T-cell (primary cell): Measurements from ENCODE around the gene ABCC5. TPM values are rescaled to one million over a fixed set of nuclear protein-coding genes. Genes with fewer than 3 reads are reported as not detected.

ENCODE experiments used
- ATAC-seq, 4 experiments: fragments of 200-7000 bp in 3 of 4; fragments of 150-1000 bp in 1 of 4; cut with Tn5 transposase; replicated peaks in 1 of 4; 1 replicate in 3 of 4; 2 replicates in 1 of 4; pipeline ENCODE4 v1.10.0; 2021; ENCODE audit warnings: moderate library complexity in 3 of 4, mild to moderate bottlenecking in 2 of 4, moderate number of reproducible peaks in 1 of 4
- CTCF ChIA-PET, 2 donors: fragments of 300-600 bp; sonication (Branson Sonifier 250); formaldehyde crosslinking; loops; one replicate each; lab custom pipeline; 2022; ENCODE audit warnings: antibody characterized with exemption in 2 of 2; lab: Charles Lee
- POLR2A ChIA-PET, 2 donors: fragments of 300-600 bp; sonication (Branson Sonifier 250); formaldehyde crosslinking; loops; one replicate each; lab custom pipeline; 2022; ENCODE audit warnings: antibody characterized with exemption in 2 of 2; lab: Charles Lee
- DNase-seq, 35 experiments: peaks; one replicate each; pipeline versions ENCODE4 v3.0.0 to v3.0.0-alpha.2; 2013 to 2023
- H3K27ac ChIP-seq: one replicate; pipeline ENCODE4 v1.5.1; 2013; ENCODE audit warnings: low read length
- H3K27me3 ChIP-seq, 2 experiments: replicated peaks in 1 of 2; 1 replicate in 1 of 2; 2 replicates in 1 of 2; pipeline versions ENCODE4 v1.6.1 to v1.7.0; 2013; ENCODE audit warnings: low read length in 1 of 2, mixed read lengths in 1 of 2; ENCODE audit not compliant: control insufficient read depth in 2 of 2, insufficient read depth in 2 of 2; ENCODE audit errors: extremely low read depth in 1 of 2
- H3K36me3 ChIP-seq, 2 donors: 1 replicate in 1 of 2; 2 replicates in 1 of 2; pipeline versions ENCODE4 v1.6.1 to v1.7.0; 2013; ENCODE audit warnings: low read length in 1 of 2; ENCODE audit not compliant: control insufficient read depth in 2 of 2, insufficient read depth in 1 of 2; ENCODE audit errors: extremely low read depth in 1 of 2
- H3K4me1 ChIP-seq, 2 experiments: 1 replicate in 1 of 2; 2 replicates in 1 of 2; pipeline versions ENCODE4 v1.6.1 to v1.7.0; 2013; ENCODE audit warnings: low read length in 2 of 2, mixed read lengths in 1 of 2; ENCODE audit not compliant: insufficient read depth in 2 of 2, control insufficient read depth in 1 of 2; ENCODE audit errors: extremely low read depth in 1 of 2
- H3K4me3 ChIP-seq, 2 donors: 1 replicate in 1 of 2; 2 replicates in 1 of 2; pipeline versions ENCODE4 v1.5.1 to v1.7.0; 2013; ENCODE audit warnings: mild to moderate bottlenecking in 2 of 2, low read length in 1 of 2, moderate library complexity in 1 of 2; ENCODE audit not compliant: control insufficient read depth in 1 of 2; ENCODE audit errors: extremely low read depth in 1 of 2
- H3K9me3 ChIP-seq: 2 replicates; pipeline ENCODE4 v1.7.0; 2013
- H3K27ac Mint-ChIP-seq, 2 donors: one replicate each; pipeline ENCODE4 v1.8.0; 2020 to 2021; ENCODE audit warnings: mild to moderate bottlenecking in 2 of 2, mixed read lengths in 2 of 2
- H3K27me3 Mint-ChIP-seq, 2 donors: one replicate each; pipeline ENCODE4 v1.8.0; 2021 to 2022; ENCODE audit warnings: mixed read lengths in 2 of 2
- H3K36me3 Mint-ChIP-seq: one replicate; pipeline ENCODE4 v1.8.0; 2021; ENCODE audit warnings: mixed read lengths
- H3K4me1 Mint-ChIP-seq, 3 donors: one replicate each; pipeline ENCODE4 v1.8.0; 2020 to 2022; ENCODE audit warnings: mixed read lengths in 3 of 3, mild to moderate bottlenecking in 1 of 3
- H3K4me3 Mint-ChIP-seq, 3 donors: one replicate each; pipeline ENCODE4 v1.8.0; 2020 to 2022; ENCODE audit warnings: mild to moderate bottlenecking in 3 of 3, mixed read lengths in 3 of 3, moderate library complexity in 3 of 3
- H3K9me3 Mint-ChIP-seq, 3 donors: one replicate each; pipeline ENCODE4 v1.8.0; 2020 to 2022; ENCODE audit warnings: mixed read lengths in 3 of 3
- WGBS: methylation state at CpG from one replicate; pipeline ENCODE4 v1.1.5; 2013; ENCODE audit warnings: missing lambda C conversion rate; ENCODE audit not compliant: insufficient coverage; 5-methylcytosine and 5-hydroxymethylcytosine counted together
- total RNA-seq, 35 experiments: library from RNA in 6 of 35; stranded (reverse) in 6 of 35; fragments of 120-200 nt in 1 of 35; gene quantifications; one replicate each; pipeline versions ENCODE4 v1.2.1 to v1.2.4 and lab custom pipeline; 2013 to 2026

Gene ABCC5
- total RNA-seq, 5 donors from 2014 or later (not counting 1 experiment from before 2014, with no cell fraction given) = 17.6 to 34.3 (median 30.2) TPM

DNA sequence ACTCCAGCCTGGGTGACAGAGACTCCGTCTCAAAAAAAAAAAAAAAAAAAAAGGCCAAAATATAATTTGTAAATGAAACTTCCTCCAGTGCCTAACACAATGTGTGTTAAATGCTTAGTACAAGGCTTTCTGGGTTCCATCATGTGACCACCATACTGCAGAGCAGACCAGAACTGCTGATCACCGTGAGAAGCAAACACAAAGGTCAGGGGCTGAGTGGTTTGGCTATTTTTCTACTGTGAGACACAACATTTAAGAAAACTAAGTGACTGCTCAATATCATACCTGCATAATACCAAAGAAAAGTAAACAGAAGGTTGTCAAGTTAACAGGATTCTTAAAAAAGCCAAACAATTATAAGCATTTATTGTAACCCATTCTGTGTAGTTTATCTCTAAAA, 13.2 kb downstream of the ABCC5 start:
- ChIA-PET CTCF (no interaction called here), POLR2A (no interaction called here)
- Histone ChIP-seq H3K9me3 (no peaks in the 10 kb centered on the region), H3K4me3 (no peak overlapping the region), H3K27ac (no peak overlapping the region), H3K27me3 (no peaks in the 10 kb centered on the region), H3K36me3 (peaks cover 7 to 13% of the 10 kb centered on the region in 2 donors), H3K4me1 (peaks cover 0 to 3% of the 10 kb centered on the region in 2 experiments)
- DNase-seq (no peak), ATAC-seq (no peak)
- no CpG with 5 or more reads among the region's 2 CpGs for WGBS
- no peak overlapping the region for H3K27ac Mint-ChIP-seq
- no peaks in the 10 kb centered on the region for H3K9me3 Mint-ChIP-seq
- peaks cover 9 to 21% (median 14%) of the 10 kb centered on the region in 3 donors for H3K4me1 Mint-ChIP-seq
- H3K36me3 Mint-ChIP-seq = peaks cover 26% of the 10 kb centered on the region
- H3K4me3 Mint-ChIP-seq = no peak overlapping the region
- H3K27me3 Mint-ChIP-seq = no peaks in the 10 kb centered on the region

DNA sequence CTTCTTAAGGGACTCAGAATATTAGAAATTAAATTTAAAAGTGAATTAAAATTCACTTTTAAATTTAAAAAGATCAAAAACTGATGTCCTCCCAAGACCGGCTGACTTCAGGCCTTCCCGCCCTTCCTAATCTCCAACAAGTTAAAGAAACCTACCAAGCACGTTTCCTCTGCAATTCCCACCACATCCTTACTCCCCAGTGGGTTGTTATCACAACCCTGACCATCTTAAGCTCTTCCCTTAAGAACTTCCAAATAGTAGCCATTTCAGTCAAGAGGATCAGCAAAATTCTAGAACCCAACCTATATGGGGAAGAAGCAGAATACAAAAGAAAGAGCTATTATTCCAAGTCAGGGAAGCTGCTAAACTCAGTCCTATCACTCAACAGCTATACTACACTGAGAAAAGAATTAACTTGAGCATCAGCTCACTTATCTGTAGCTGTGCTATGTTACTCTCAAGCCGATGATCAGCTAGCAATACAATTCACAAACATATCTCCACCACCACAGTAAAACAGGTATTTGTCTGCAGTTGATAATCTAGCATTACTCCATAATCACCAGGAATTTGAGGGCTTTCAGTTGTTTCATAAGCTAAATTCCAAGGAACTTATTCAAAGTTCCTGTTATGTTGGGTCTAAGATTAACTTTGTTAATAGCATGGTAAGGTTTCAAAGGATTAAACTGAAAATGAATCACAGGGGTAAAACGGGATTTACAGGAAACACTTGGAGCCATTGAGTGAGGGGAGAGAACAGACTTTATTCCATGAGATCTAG, 14.3 kb downstream of the ABCC5 start:
- H3K27ac Mint-ChIP-seq = no peak overlapping the region
- H3K36me3 Mint-ChIP-seq = peaks cover 26% of the 10 kb centered on the region
- H3K9me3 Mint-ChIP-seq = no peaks in the 10 kb centered on the region
- no peak overlapping the region for H3K4me3 ChIP-seq
- H3K4me1 Mint-ChIP-seq = peaks cover 9 to 21% (median 14%) of the 10 kb centered on the region in 3 donors
- POLR2A ChIA-PET = no interaction called here
- 100% methylated on average over 3 of the region's 5 CpGs for WGBS
- no peaks in the 10 kb centered on the region for H3K27me3 ChIP-seq
- CTCF ChIA-PET = interaction anchor here (0.5 to 1.0 kb wide), 2 partner anchors 54 to 222 kb away, joined by 3 to 4 read pairs; no protein-coding TSS in a partner anchor
- H3K9me3 ChIP-seq = no peaks in the 10 kb centered on the region
- H3K27ac ChIP-seq = no peak overlapping the region
- peaks cover 0 to 3% of the 10 kb centered on the region in 2 experiments for H3K4me1 ChIP-seq
- ATAC-seq (no peak), DNase-seq (no peak)
- no peak overlapping the region for H3K4me3 Mint-ChIP-seq
- H3K36me3 ChIP-seq = peaks cover 4 to 7% of the 10 kb centered on the region in 2 donors
- H3K27me3 Mint-ChIP-seq = no peaks in the 10 kb centered on the region

DNA sequence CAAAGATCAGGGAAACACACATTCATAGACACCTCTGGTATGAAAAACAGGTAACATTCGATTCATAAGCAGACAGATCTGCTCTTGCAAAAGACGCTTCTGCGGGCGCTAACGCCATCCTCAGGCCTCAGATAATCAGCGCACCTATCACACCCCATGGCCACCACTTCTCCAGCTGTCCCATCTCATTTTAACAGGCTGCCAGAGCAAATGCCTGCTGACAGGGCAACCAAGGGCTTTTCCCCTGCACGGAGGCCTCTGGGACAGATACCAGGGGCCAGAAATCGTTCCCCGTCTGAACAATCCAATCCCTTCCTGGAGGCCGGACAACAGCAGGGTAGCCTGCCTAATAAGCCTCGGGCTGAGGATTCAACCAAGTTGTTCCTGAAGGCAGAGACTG, 15.2 kb downstream of the ABCC5 start:
- Histone ChIP-seq H3K4me1 (peaks cover 0 to 3% of the 10 kb centered on the region in 2 experiments), H3K27ac (no peak overlapping the region), H3K36me3 (peaks cover 4 to 7% of the 10 kb centered on the region in 2 donors), H3K4me3 (no peak overlapping the region), H3K27me3 (no peaks in the 10 kb centered on the region), H3K9me3 (no peaks in the 10 kb centered on the region)
- ATAC-seq (no peak), DNase-seq (no peak)
- Mint-ChIP-seq H3K4me3 (no peak overlapping the region), H3K36me3 (peaks cover 22% of the 10 kb centered on the region), H3K27ac (no peak overlapping the region), H3K27me3 (no peaks in the 10 kb centered on the region), H3K9me3 (no peaks in the 10 kb centered on the region), H3K4me1 (peaks cover 9 to 21% (median 12%) of the 10 kb centered on the region in 3 donors)
- WGBS = 95% methylated on average over 10 of the region's 11 CpGs
- POLR2A ChIA-PET = no interaction called here
- CTCF ChIA-PET = no interaction called here

DNA sequence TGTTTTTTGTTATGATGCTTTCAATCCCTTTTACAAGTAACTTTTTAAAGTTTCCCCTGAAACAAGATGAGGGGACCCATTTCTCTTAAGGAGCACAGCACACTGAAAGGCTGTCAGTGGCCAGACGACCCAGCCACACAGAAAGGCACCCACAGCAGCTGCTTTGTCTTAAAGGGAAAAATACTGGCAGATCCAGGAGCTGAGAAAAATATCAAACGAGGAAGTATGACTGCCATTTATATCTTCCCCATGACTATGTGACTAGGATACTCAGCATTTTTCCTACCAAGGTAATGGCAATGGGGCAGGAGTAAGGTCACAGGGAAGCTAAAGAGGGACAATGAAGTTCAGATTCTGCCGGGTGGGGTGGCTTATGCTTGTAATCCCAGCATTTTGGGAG, 15.9 kb downstream of the ABCC5 start:
- H3K9me3 ChIP-seq = no peaks in the 10 kb centered on the region
- peaks cover 4 to 7% of the 10 kb centered on the region in 2 donors for H3K36me3 ChIP-seq
- H3K27me3 Mint-ChIP-seq = no peaks in the 10 kb centered on the region
- CTCF ChIA-PET = interaction anchor here in 1 of 2 donors (0.6 kb wide), 1 partner anchor 158 kb away, joined by 3 read pairs; no protein-coding TSS in a partner anchor
- no peaks in the 10 kb centered on the region for H3K27me3 ChIP-seq
- H3K4me3 ChIP-seq = no peak overlapping the region
- H3K4me1 ChIP-seq = peaks cover 0 to 3% of the 10 kb centered on the region in 2 experiments
- no peak overlapping the region for H3K4me3 Mint-ChIP-seq
- ATAC-seq (no peak), DNase-seq (no peak)
- POLR2A ChIA-PET = no interaction called here
- no peak overlapping the region for H3K27ac ChIP-seq
- peaks cover 22% of the 10 kb centered on the region for H3K36me3 Mint-ChIP-seq
- peaks cover 9 to 20% (median 10%) of the 10 kb centered on the region in 3 donors for H3K4me1 Mint-ChIP-seq
- WGBS = 100% methylated on average over 1 of the region's 3 CpGs
- H3K27ac Mint-ChIP-seq = no peak overlapping the region
- H3K9me3 Mint-ChIP-seq = no peaks in the 10 kb centered on the region

DNA sequence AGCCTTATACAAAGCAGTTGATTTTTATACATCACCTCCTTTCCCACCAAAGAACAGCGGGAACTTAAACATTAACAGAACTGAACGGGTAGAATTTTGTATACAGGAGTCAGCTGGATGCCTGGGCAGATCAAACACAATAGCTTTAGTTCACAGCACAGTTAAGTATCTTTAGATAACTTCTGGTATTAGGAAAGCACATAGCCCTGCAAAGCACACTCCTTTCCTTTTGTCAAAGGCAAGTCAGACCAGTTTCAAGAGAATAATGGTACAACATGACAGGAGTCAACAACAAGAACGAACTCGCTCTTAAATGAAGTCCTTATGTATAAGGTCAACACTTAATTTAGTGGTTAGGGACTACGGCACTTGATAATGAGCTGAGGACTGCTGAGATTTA, 26.3 kb downstream of the ABCC5 start:
- DNase-seq (no peak), ATAC-seq (no peak)
- ChIA-PET CTCF (no interaction called here), POLR2A (no interaction called here)
- Mint-ChIP-seq H3K4me1 (no peaks in the 10 kb centered on the region), H3K27me3 (no peaks in the 10 kb centered on the region), H3K36me3 (peaks cover 29% of the 10 kb centered on the region), H3K4me3 (no peak overlapping the region), H3K27ac (no peak overlapping the region), H3K9me3 (no peaks in the 10 kb centered on the region)
- WGBS = no CpG with 5 or more reads among the region's 5 CpGs
- H3K4me1 ChIP-seq = no peaks in the 10 kb centered on the region
- H3K36me3 ChIP-seq = peaks cover 3 to 19% of the 10 kb centered on the region in 2 donors
- no peaks in the 10 kb centered on the region for H3K9me3 ChIP-seq
- no peak overlapping the region for H3K27ac ChIP-seq
- H3K4me3 ChIP-seq = no peak overlapping the region
- H3K27me3 ChIP-seq = no peaks in the 10 kb centered on the region

DNA sequence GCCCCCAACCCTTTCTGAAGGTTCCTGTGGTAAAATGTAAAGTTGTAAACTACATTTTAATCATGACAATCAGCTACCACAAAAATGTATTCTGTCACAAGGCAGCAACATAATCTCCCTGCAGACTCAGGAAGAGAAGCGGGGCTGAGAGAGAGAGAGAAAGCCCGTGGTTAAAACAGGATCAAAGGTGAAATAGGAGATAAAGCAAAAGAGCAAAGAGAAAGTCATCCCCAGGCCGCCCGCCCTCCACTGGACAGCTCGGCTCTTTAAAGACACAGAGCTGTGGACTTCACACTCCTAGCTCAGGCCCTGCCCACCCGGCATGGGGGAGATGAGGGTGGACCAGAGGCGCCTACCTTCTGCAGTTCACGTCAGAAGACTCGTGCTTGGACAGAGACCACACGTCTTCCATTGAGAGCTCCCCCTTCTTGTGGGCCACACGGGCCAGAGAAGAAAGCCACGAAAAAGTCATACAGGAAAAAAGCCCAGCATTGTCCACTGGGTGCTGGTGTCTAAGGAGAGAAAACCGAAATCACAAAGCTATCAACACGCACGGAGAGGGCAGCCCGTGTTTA, 29.4 kb downstream of the ABCC5 start:
- 84% methylated on average over 12 of the region's 16 CpGs for WGBS
- Histone ChIP-seq H3K4me3 (no peak overlapping the region), H3K4me1 (peaks cover 0 to 2% of the 10 kb centered on the region in 2 experiments), H3K27me3 (no peaks in the 10 kb centered on the region), H3K9me3 (no peaks in the 10 kb centered on the region), H3K27ac (no peak overlapping the region), H3K36me3 (peaks cover 6 to 38% of the 10 kb centered on the region in 2 donors)
- ChIA-PET CTCF (interaction anchor here (0.6 kb wide), 3 partner anchors 40 to 450 kb away, joined by 4 to 6 read pairs (median 5); no protein-coding TSS in a partner anchor), POLR2A (interaction anchor here in 1 of 2 donors (0.7 kb wide), 1 partner anchor 632 kb away, joined by 9 read pairs; no protein-coding TSS in a partner anchor)
- Mint-ChIP-seq H3K4me3 (no peak overlapping the region), H3K27ac (no peak overlapping the region), H3K9me3 (no peaks in the 10 kb centered on the region), H3K36me3 (peaks cover 51% of the 10 kb centered on the region), H3K4me1 (no peaks in the 10 kb centered on the region), H3K27me3 (no peaks in the 10 kb centered on the region)
- no peak for ATAC-seq
- no peak for DNase-seq
